ENCODE results near the gene OR5H14. TPM values are rescaled to one million over a fixed set of nuclear protein-coding genes. Genes with fewer than 3 reads are reported as not detected.

Gene OR5H14
- total RNA-seq, 1 experiment from 2014 or later, result not detected

GRCh38 chr3:98099848-98100247 is 47.4 kb upstream of the OR5H14 start:
- Histone ChIP-seq H2BK5ac (ENCODE audit: insufficient read length, low read length) (no peak overlapping the region), H2AK5ac (ENCODE audit: insufficient read length, low read length) (no peak overlapping the region), H2BK120ac (ENCODE audit: low read depth, low read length, poor library complexity, severe bottlenecking) (no peak overlapping the region), H3K27me3 (ENCODE audit: insufficient read depth, low read length) (no peaks in the 10 kb centered on the region), H3K23ac (ENCODE audit: insufficient read length, low read depth, low read length) (no peak overlapping the region), H3T11ph (ENCODE audit: low read length) (no peak overlapping the region), H2AFZ (ENCODE audit: low read length) (no peak overlapping the region), H3K4ac (ENCODE audit: low read depth, low read length) (no peak overlapping the region), H4K5ac (ENCODE audit: insufficient read length, low read depth, low read length) (no peak overlapping the region), H3K27ac (ENCODE audit: insufficient read length, low read depth, low read length) (no peak overlapping the region), H3K14ac (ENCODE audit: insufficient read depth, low read length) (no peak overlapping the region), H3K18ac (ENCODE audit: insufficient read length, low read depth, low read length) (no peak overlapping the region), H2BK20ac (ENCODE audit: low read depth, low read length, poor library complexity, severe bottlenecking) (no peak overlapping the region), H3K23me2 (ENCODE audit: insufficient read length, low read depth, low read length, poor library complexity, severe bottlenecking) (no peaks in the 10 kb centered on the region), H3K56ac (ENCODE audit: insufficient read length, low read depth, low read length) (no peak overlapping the region), H3K4me2 (ENCODE audit: insufficient read depth, insufficient read length, low read length) (no peak overlapping the region), H4K8ac (replicated peaks; ENCODE audit: insufficient read length, low read depth, low read length) (no peak overlapping the region), H3K79me2 (ENCODE audit: insufficient read depth, low read length) (no peaks in the 10 kb centered on the region), H3K9me3 (ENCODE audit: control insufficient read depth, low read depth, low read length) (no peaks in the 10 kb centered on the region), H2BK15ac (ENCODE audit: low read depth, low read length) (no peak overlapping the region), H4K91ac (ENCODE audit: insufficient read length, low read depth, low read length) (no peak overlapping the region), H4K20me1 (ENCODE audit: control insufficient read depth, insufficient read depth, insufficient read length) (no peaks in the 10 kb centered on the region), H2BK12ac (ENCODE audit: insufficient read length, low read depth, low read length) (no peak overlapping the region), H3K4me1 (ENCODE audit: insufficient read depth, low read length) (no peaks in the 10 kb centered on the region), H3K79me1 (ENCODE audit: insufficient read depth, low read depth, low read length, poor library complexity, severe bottlenecking) (no peaks in the 10 kb centered on the region), H3K9ac (ENCODE audit: extremely low read depth, insufficient read length, low read length) (no peak overlapping the region)
- Mint-ChIP-seq H3K4me1 (0 out of 4 replicates have a peak, but pooled peaks cover 0 to 2% of the 10 kb centered on the region in 2 experiments), H3K9me3 (no peaks in the 10 kb centered on the region), H3K27me3 (ENCODE audit: low read depth) (no peaks in the 10 kb centered on the region), H3K27ac (no peak overlapping the region), H3K36me3 (ENCODE audit: insufficient read depth in 1 of 3, low read depth in 3 of 3) (no peaks in the 10 kb centered on the region; a peak in 1 of 7 replicates), H3K4me3 (no peak overlapping the region)
- no peak for TF ChIP-seq CTCF (conservative IDR thresholded peaks at IDR 0.05)
- no peak for DNase-seq
- WGBS (ENCODE audit: extremely low coverage, insufficient read length, low lambda C conversion rate), result no CpG with 5 or more reads among the region's 4 CpGs

Measured in H9 (cell line).